CD4-positive, alpha-beta T cell treated with Interleukin-17A for 1 hour (primary cell): ENCODE results near the gene ADGRB2.

Experiments
- DNase-seq: peaks from one replicate; pipeline ENCODE4 v3.0.0-alpha.2; 2020

ADGRB2 gene

DNA sequence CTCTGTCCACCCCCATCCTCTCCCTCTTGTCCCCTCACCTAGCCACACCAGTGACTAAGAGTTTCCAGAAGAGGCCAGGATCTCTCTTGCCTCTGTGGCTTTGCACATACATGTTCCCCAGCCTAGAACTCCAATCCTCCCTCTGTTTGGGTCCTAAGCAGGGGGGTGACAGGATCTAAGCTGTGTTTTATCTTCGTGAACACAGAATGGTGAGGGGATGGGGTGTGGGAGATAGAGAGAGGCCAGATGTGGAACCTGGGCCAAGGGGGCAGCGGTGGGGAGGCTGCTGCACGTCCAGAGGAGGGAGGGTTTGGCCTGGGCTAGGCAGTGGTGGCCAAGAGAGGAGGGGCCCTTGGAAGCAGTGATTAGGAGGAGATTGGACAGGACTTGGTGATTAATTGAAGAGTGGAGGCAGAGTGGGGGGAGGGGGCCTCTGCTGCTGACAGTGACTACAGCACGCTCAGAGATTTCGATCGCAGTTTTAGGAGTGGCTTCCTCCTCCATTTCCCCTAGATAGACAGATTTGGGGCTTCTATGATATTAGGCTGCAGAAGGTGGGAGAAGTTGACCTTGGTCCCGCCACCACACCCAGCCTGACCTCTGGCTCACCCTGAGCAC lies 17.1 kb upstream of the ADGRB2 start:
- no peak for DNase-seq

- DNase-seq: no peak
Measured at GRCh38 chr1:31780632-31781031, 16.5 kb upstream of the ADGRB2 start.

- DNase-seq: no peak
Measured at GRCh38 chr1:31779687-31780086, 15.5 kb upstream of the ADGRB2 start.

DNA sequence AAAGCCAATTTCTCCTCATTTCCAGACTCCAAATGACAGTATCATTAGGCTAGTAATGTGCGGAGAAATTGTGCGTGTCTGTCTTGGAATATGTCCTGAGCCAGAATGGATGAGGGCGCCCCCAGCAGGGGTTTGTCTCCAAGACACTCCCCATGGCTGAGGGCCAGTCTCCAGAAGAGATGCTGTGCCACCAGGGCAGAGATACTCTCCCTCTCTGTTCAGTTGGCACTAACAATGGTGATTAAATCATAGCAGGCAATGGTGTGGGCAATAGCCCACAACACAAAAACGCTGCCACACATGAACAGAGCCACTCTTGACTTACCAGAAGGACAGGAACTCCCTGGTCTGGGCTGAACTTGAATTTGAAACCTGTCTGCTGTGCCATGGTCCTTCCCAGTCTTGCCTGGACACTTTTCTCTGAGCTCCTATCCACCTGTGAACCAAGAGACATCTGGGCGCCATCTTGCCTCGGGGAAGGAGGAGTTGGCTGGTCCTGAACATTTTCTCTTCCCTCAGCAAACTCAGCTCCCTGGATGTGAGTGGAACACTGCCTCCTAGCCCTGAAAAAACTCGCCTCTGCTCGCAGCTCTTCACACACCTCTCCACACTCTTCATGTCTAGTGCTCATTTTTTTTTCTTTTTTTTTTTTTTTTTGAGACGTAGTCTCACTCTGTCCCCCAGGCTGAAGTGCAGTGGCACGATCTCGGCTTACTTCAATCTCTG lies 14.8 kb upstream of the ADGRB2 start:
- DNase-seq: no peak

DNA sequence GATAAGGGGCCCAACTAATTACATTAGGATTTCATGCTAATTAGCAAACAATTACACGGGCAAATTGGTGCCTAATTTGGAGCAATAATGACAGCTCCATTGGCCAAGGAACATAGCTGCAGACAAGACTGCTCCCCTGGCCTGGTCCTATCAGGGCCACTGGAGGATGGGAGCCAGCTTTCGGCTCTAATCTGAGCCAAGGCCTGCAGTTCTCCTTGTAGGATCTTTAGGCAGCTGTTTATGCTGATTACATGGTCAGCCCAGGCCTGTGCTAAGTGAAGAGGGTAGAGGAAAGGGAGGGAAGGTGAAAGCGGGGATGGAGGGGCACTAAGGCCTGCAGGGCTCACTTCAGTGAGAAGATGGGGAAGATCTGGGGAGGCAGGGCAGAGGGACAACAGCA lies 12.4 kb upstream of the ADGRB2 start:
- no peak for DNase-seq

DNA sequence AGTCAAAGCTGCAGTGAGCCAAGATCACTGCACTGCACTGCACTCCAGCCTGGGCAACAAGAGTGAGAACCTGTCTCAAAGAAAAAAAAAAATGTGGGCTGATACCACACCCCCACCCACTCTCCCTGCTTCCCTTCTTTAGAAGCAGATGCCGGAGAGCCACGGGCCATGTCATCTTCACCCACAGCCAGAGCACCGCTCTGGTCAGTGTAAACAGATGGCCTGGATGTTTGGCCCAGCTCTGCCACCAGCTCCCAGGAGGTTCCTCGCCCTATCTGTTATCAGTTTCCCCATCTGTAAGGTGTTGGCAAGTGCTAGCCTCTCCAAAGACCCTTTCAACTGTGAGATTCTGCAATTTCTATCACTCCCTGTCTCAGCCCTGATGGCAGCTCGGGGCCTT lies 11.9 kb upstream of the ADGRB2 start:
- DNase-seq: no peak

DNA sequence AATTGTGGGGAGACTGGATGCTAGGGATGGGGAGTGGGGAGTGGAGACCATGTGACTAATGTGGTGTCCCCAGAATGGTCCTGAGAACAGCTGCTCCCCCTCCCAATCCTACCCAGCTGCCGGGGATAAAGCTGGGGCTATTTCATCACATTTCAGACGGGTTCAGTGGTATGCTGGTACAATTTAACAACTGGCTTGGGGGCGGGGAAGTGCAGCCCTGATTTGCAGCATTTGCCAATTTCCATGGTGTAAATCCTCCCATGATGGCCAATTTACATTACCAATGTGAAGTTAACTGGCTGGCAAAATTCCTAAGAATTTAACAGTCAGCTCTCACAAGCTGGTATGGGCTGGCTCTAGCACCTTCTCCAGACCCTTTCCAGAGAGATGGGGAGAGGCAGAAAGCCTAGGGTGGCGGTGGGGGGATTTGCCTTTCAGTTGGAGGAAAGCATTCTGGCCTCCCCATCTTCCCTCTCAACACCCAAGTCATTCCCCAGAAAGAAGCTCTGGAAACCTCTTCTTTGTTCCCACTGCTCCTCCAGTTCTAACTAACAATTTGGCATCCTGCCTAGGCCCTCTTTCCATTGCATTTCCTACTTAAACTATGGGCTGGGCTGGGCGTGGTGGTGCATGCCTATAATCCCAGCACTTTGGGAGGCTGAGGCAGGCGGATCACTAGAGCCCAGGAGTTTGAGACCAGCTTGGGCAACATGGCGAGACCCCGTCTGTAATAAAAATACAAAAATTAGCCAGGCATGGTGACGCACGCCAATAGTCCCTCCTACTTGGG lies 11.3 kb upstream of the ADGRB2 start:
- no peak for DNase-seq

DNA sequence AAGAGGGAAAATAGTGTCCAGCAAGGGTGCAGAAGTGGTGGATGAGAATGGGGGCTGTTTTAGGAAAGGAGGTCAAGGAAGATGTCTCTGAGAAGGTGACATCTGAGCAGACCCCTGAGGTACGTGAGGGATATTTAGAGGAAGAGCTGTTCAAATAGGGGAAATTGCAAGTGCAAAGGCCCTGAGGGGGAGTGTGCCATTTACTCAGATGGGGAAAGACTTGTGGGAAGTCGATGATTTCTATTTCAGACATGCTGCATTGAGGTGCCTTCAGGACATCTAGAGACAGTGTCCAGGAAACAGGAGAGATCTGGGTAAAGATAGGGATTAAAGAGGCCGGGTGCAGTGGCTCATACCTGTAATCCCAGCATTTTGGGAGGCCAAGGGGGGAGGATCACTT lies 10.4 kb upstream of the ADGRB2 start:
- no peak for DNase-seq

DNA sequence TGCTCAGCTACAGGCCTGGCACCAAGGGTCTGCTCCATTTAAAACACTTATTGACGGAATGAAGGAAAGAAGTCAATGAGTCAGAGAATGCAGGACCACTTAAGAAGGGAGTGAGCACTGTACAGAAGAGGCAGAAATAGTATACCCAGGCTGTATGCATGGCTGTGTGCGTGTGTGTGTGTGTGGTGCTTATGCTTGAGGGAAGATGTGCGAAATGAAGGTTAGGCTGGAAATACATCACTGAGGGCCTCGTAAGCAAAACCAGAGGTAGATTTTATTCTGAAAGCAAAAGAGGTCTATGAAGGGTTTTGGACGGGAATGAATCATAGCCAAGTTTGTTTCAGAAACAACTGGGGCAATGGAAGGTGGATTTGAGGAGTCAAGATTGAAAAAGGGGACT lies 9.7 kb upstream of the ADGRB2 start:
- no peak for DNase-seq

- no peak for DNase-seq
Measured at GRCh38 chr1:31772669-31773248, 8.6 kb upstream of the ADGRB2 start.

DNA sequence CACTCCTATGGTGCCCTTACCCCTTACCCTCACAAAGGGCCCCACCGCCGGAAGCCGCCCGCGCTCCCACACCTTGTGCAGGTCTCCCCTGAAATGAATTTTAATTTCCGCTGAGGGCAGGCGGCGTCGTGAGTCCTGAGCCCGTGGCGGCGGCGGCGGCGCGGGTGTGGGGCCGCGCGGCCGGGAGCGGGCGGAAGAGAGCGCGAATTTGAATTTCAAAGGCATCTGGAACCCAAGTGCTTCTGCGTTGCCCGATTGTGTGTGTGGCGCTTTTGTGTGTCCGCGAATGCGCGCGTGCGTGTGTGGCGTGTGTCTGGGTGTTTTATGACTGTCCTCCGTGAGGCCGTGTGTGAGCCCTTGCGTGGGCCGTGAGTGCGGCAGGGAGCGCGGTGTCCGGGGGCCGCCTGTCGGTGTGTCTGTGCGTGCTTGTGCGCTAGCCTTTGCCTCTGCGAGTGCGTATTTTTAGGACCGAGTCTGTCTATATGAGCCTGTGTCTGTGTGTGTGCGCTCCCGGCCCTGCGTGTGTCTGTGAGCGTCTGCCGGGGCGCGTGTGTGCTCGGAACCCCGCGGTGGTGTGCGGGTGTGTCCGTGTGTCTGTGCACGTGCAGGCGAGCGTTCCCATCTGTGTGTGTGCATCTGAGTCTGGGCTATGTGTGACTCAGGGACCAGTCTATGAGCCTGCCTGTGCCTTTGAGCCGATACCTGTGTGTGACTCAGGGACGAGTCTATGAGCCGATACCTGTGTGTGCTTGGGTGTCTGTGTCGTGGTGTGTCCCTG lies 7.9 kb upstream of the ADGRB2 start:
- peak; percentile 39 for DNase-seq

DNA sequence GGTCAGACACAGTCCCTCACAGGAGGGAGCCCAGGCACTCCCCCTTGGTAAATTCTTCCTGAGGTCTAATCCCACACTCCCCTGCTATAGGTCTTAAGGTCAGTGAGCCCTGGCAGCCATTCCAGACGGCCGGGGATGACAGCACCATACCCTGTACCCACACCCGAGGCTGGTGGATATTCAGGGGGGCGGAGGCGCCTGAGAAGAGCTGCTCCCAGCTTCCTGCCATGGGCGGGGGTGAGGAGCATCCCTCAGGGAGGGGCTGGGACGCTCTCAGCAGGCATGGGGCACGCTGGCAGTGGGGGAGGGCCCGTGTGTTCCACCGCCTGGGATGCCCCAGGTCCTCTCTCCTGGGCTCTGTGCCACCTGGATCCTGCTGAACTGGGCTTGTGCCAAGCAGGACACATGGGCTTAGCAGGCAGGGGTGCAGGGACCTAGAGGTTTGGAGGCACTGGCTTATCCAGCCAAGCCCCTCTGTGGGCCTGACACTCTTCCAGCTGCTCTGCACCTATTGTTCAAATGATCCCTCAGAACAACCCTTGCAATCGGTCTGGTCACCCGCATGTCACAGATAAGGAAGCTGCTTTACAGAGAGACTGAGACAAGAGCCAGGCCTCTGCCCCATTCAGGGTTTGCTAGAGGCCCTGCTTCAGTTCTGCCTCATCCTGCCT lies 5.7 kb upstream of the ADGRB2 start:
- no peak for DNase-seq

DNA sequence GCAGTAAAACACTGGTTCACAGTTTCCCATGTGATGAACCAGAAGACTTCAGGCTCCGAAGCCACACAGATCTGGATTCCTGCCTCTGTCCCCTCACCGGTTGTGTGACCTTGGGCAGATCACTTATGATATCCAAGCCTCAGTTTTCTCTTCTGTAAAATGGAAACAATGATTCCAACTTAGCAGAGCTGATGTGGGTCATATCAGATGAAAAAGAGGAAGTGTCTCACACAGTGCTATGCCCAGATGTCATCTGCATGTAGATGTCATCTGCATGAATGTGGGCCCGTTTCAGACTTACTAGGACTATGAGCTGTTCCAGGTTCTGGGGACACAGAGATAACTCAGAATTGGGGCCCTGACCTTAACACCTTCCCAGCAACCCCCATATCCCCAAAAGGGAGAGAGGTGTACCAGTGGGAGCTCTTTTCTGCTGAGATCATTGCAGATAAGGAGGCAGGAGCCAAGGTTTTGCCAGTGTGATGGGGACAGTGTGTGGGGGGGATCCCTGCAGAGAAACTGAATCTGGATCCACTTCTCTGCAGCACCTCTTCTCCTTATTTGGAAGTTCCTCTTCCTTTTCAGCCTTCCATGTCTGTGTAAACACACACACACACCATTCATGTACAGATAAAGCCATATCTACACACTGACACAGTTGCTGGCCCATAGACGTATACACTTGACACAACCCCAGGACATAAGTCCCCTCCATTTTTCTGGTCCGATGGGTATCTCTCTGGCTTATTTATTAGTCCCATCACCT lies 5.0 kb upstream of the ADGRB2 start:
- no peak for DNase-seq

- DNase-seq: no peak
Measured at GRCh38 chr1:31768407-31768907, 4.3 kb upstream of the ADGRB2 start.

DNA sequence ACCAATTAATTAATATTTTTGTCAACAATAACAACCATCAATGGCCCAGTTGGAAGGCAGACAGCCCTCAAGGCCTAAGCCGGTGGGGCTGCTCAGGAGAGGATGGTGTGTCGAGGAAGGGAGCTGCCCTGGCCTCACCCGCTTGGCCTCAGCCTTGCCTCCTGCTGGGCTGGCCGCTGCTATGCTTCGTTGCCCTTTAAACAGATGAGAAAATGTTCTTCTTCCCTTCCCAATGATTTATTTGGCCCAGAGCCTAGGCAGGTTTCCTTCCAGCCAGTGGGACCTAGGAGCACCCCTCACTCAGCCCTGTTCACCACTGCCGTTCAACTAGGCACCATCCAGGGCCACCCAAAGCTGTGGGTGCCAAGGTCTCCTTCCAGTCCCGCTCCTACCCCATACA lies 3.1 kb upstream of the ADGRB2 start:
- DNase-seq: no peak

GRCh38 chr1:31765516-31765915 lies 1.4 kb upstream of the ADGRB2 start:
- no peak for DNase-seq

- peak; percentile 25 for DNase-seq
Measured at GRCh38 chr1:31765041-31765467, 914 bp upstream of the ADGRB2 start.

DNA sequence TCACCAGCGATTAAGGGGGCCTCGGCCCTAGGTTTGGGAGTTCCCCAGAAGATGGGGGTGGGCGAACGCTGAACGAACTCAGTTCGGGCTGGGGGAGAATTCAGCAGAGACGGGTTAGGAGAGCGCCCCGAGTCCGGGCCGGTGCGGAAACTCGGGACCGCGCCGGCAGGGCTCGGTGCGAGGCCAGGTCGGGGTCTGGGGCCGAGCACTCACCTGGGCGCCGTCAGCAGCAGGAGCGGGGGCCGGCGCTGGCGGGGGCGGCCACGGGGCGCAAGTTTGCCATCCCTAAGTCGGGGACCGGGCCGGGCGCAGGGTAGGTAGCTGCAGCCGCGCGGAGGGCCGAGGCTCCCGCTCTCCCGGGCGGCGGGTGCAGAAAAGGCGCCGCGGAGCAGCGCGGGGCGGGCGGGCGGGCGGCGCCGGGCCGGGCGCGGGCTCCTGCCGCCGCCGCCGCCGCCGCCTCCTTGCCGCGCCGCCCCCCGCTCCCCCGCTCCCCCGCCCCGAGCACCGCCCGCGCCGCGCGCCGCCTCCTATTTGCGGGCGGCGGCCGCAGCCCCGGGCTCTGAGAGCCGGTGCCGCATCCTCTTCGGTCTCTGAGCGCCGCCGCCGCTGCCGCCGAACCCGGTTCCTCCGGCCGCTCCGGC lies 349 bp downstream of the ADGRB2 start:
- DNase-seq: no peak

DNA sequence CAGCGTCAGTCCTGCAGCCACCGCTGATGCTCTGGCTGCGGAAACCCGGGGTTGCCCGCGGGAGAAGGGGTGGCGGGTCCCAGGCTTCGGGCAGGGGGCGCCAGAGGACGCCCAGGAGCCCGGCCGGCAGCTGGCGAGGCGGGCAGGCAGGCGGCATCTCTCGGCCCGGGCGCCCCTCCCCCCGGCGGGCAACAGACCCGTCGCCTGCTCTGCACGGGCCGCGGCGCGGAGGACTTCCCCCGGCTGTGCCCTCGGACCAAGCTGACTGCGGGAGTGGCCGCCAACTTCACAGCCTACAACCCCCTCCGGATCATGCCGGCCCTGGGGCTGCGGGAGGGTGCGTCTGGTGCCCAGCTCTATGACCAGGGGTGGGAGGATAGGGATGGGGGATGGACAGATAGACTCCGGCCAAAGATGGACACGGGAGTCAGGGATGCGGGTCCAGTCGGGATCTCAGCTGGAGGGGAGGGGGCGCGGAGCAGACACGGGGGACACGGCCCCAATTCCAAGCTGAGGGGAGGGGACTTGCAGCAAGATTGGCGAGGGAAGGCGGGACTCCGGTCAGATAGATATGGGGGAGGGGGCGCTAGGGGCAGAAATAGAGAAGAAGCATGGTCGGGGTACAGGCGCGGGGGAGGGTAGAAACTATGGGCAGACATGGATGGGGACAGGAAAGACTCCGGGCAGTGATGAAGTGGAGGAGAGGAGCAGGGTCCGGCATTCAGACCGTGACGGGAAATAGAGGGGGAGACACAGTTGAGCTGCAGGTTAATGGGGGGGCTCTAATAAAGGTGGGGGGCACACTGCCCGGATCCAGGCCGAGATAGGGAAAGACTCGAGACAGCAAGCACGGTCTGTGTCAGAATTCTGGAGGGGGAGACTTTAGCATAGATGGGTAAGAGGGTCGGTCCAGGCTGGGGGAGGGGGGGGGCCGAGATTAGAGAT lies 1.1 kb downstream of the ADGRB2 start:
- peak; percentile 77 for DNase-seq

- DNase-seq: no peak
Measured at GRCh38 chr1:31762323-31762722, 1.8 kb downstream of the ADGRB2 start.
